GM12865 (cell line): Measurements from ENCODE around the gene ZNF530.

Source experiments
- DNase-seq: peaks from one replicate; pipeline ENCODE4 v3.0.0; 2010; ENCODE audit warnings: low read depth
- H3K4me3 ChIP-seq: 2 replicates; pipeline ENCODE4 v1.5.1; 2011; ENCODE audit warnings: mild to moderate bottlenecking, low read depth, low read length, control low read depth
- TF ChIP-seq, protein P1 (sequence below): IDR thresholded peaks from 2 replicates; pipeline ENCODE4 v1.5.1; 2011; ENCODE audit warnings: low read length, control low read depth, low read depth, inconsistent platforms; ENCODE audit not compliant: insufficient read depth; ENCODE audit errors: missing control alignments

ZNF530 gene

DNA sequence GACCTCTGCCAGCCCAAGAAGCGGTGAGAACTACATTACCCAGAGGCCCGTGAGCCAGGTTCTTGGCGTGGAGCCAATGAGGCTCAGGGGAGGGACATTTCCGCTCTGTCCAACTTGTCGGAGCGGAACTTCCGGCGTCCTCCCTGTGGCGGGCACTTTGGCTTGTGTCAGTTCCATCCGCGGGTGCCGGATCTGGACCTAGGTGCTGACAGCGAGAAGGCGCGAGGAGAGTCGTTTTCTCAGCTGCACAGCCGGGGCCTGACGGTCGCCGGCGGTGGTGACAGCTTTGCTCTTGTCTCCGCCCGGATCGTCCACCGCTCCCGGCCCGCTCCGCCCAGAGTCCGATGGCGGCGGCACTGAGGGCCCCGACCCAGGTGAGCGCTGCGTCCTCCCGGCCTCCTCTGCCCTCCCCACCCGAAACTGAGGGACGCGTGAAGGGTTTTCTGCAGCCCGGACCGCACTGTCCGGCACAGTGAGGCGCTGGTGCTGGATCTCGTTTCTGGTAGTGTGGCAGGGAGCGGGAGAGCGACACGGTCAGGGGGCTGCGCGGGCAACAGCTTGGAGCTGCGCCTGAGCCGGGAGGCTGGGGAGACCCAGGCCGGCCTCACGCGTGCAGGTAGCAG is at the start of gene ZNF530:
Gene ZNF530, plus strand, starts transcription at position 125 of the 623 bp plus-strand sequence. CDS start 4,461 bp downstream, outside the sequence.
- TF ChIP-seq, protein P1, sequence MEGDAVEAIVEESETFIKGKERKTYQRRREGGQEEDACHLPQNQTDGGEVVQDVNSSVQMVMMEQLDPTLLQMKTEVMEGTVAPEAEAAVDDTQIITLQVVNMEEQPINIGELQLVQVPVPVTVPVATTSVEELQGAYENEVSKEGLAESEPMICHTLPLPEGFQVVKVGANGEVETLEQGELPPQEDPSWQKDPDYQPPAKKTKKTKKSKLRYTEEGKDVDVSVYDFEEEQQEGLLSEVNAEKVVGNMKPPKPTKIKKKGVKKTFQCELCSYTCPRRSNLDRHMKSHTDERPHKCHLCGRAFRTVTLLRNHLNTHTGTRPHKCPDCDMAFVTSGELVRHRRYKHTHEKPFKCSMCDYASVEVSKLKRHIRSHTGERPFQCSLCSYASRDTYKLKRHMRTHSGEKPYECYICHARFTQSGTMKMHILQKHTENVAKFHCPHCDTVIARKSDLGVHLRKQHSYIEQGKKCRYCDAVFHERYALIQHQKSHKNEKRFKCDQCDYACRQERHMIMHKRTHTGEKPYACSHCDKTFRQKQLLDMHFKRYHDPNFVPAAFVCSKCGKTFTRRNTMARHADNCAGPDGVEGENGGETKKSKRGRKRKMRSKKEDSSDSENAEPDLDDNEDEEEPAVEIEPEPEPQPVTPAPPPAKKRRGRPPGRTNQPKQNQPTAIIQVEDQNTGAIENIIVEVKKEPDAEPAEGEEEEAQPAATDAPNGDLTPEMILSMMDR: no peak
- peak within 1 kb of the TSS; percentile 87 for H3K4me3 ChIP-seq
- peak; percentile 96 for DNase-seq

DNA sequence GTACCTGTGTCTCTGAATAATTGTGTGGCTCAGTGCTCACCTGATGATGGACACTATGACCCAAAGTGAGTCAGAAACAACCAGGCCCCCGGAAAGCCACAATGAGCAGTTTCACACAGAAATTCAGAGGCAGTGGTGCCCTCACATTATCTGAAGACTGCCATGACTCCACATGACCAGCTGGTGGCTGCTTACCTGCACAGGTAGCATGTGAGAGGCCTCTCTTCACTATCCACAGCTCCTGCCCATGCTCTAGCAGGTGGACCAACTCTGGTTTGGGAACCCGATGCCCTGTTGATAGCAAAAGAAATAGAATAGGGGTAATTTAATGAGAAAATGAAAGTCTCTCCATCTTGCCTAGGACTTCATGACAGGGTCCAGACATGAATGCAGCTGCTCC is 47.3 kb upstream of the ZNF530 start:
- DNase-seq: no peak
- TF ChIP-seq, protein P1: no peak
- no peak overlapping the region for H3K4me3 ChIP-seq

DNA sequence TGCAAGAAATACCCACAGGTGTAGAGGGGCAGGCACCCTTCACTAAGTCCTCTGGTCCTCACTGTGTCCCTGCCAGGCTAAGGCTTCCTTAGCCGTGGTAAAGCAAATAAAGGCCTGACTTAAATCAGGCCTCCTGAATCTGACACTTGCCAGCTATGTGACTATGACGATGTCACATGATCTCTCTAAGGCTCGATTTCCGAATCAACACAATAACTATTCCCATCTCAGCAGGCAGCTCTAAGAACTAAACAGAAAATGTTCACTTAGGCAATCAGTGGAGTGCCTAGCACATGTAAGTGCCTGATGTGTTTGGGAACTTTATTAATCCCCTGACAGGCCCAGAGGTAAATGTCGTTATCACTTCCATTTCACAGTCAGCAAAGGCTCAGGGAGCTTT is 42.0 kb upstream of the ZNF530 start:
- TF ChIP-seq, protein P1: no peak
- DNase-seq: no peak
- no peak overlapping the region for H3K4me3 ChIP-seq

DNA sequence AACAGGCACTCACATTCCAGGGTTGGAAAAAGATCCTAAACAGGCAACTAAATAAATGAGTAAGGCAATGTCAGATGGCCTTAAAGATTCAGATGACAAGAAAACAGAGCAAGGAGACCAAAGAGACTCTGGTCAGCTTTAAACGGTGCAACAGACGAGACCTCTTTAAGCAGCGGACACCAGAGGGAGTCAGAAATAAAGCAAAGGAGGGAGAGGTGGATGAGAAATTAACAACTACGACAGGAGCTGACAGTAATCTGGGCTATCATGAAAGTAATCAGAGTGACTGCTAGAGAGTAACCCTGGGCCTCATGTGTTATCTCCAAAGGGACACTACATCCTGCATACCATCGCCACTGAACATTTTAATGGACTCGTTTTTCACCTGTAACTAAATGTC is 41.2 kb upstream of the ZNF530 start:
- DNase-seq: no peak
- peak overlapping the region; percentile 89 for H3K4me3 ChIP-seq
- TF ChIP-seq, protein P1: no peak

DNA sequence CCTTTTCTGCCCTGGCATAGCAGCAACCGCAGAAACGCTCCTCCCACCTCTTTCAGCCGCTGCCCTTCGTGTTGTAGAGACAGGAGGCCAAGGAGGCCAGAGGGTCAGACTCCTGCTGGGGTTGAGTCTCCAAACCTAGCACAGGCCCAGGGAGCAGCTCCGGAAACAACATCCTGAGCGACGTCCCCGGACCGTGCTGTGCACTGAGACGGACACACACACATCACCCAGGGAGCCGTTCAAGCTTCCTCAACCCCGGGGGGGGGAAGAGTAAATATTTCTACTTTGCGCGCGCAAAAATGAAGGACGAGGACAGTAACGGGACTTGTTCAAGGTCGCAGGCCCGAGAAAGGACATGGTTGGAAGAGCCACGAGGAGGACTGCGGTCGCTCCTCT is 40.7 kb upstream of the ZNF530 start:
- TF ChIP-seq, protein P1: no peak
- DNase-seq: peak; percentile 48
- peak overlapping the region; percentile 89 for H3K4me3 ChIP-seq

DNA sequence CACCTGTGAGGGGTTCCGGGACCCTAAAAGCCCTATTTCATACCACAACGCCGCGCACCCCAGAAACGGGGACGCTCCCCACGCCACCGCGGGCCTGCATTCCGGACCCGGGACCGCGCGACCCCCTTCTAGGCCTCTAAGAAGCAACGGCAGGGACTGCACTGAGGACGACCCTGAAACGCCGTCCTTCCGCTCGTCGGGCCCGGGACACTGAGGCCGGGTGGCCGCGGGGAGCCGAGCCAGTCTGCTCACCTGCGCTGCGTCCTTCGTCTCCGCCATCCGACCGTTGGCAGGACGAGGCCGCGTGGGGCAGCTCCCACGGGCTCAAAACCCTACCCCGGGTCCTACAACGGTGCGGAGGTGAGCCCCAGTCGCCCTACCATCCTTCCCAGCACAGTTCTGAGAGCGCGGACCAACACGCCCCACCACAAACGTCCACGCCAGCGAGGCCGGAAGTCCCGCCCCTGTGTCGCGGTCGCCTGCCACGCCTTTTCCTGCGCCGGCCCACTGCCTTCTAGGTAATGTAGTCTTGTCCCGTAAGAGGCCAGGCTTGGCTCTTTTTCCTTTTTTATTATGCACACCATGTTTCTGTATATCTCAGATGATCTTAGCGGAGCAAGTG is 40.2 kb upstream of the ZNF530 start, which contains the start of gene ZNF550:
Gene ZNF550, minus strand, starts transcription at position 460 of the 622 bp plus-strand sequence. Its CDS starts 181 bp downstream, at position 279.
- peak within 1 kb of the TSS; percentile 89 for H3K4me3 ChIP-seq
- TF ChIP-seq, protein P1: no peak
- peak; percentile 94 for DNase-seq
